Tibial nerve (tissue), 4 donors: ENCODE measurements around the gene RPTOR. TPM values are rescaled to one million over a fixed set of nuclear protein-coding genes. Genes with fewer than 3 reads are reported as not detected.

ENCODE experiments used
- DNase-seq, 2 donors: peaks; one replicate each; pipeline ENCODE4 v3.0.0-alpha.2; 2019; ENCODE audit warnings: low spot score in 2 of 2
- H3K27ac ChIP-seq, 4 donors: fragments of 200-600 bp; sonication (generic) in 3 of 4; one replicate each; pipeline ENCODE4 v1.5.1; 2017 to 2019; ENCODE audit warnings: mild to moderate bottlenecking in 1 of 4
- H3K27me3 ChIP-seq, 2 donors: fragments of 200-600 bp; sonication (generic) in 1 of 2; one replicate each; pipeline versions ENCODE4 v1.5.1 to v1.6.0; 2017 to 2019
- H3K36me3 ChIP-seq, 3 donors: fragments of 200-600 bp; sonication (generic); one replicate each; pipeline ENCODE4 v1.5.1; 2018 to 2019
- H3K4me1 ChIP-seq, 4 donors: fragments of 200-600 bp; sonication (generic) in 3 of 4; one replicate each; pipeline ENCODE4 v1.5.1; 2017 to 2019
- H3K4me3 ChIP-seq, 4 donors: fragments of 200-600 bp; sonication (generic) in 3 of 4; one replicate each; pipeline ENCODE4 v1.5.1; 2017 to 2019; ENCODE audit warnings: mild to moderate bottlenecking in 1 of 4, moderate library complexity in 1 of 4
- H3K9me3 ChIP-seq, 4 donors: fragments of 200-600 bp; sonication (generic) in 3 of 4; one replicate each; pipeline ENCODE4 v1.5.1; 2017 to 2019
- CTCF ChIP-seq, 5 experiments: fragments of 200-600 bp in 3 of 5; fragments of 450-650 bp in 2 of 5; sonication (generic) in 3 of 5; IDR thresholded peaks; one replicate each; pipeline ENCODE4 v1.5.1; 2016 to 2019; ENCODE audit warnings: antibody characterized with exemption in 5 of 5, mild to moderate bottlenecking in 3 of 5, moderate library complexity in 2 of 5
- EP300 ChIP-seq, 2 donors: sonication (generic); formaldehyde crosslinking; IDR thresholded peaks; one replicate each; pipeline ENCODE4 v1.6.1; 2017; ENCODE audit warnings: antibody characterized with exemption in 2 of 2, mild to moderate bottlenecking in 1 of 2
- POLR2A ChIP-seq, 2 donors: fragments of 450-650 bp; IDR thresholded peaks; one replicate each; pipeline ENCODE4 v1.6.1; 2017; ENCODE audit warnings: antibody characterized with exemption in 2 of 2, mild to moderate bottlenecking in 2 of 2, moderate library complexity in 2 of 2
- WGBS, 2 donors: methylation state at CpG; one replicate each; pipeline ENCODE4 v1.1.5; 2018; 5-methylcytosine and 5-hydroxymethylcytosine counted together
- total RNA-seq, 4 donors: library from RNA; depleted of rRNA; stranded (reverse); fragments of >200 nt; gene quantifications; one replicate each; pipeline ENCODE4 v1.1.0, GENCODE V29; 2016

Gene RPTOR
- total RNA-seq, 4 donors from 2014 or later, result 34.7 to 56.4 (median 40.1) TPM

- H3K27me3 ChIP-seq, result no peaks in the 10 kb centered on the region
- no peak overlapping the region for H3K4me3 ChIP-seq
- H3K9me3 ChIP-seq, result no peaks in the 10 kb centered on the region
- no peak for DNase-seq
- H3K36me3 ChIP-seq, result peaks cover 0 to 90% (median 0%) of the 10 kb centered on the region in 3 donors
- H3K4me1 ChIP-seq, result no peaks in the 10 kb centered on the region
- no peak for TF ChIP-seq POLR2A (IDR thresholded peaks at IDR 0.05)
- TF ChIP-seq EP300 (IDR thresholded peaks at IDR 0.05), result no peak
- TF ChIP-seq CTCF (IDR thresholded peaks at IDR 0.05), result no peak
- 93 to 100% methylated on average over 3 to 17 of the region's 22 CpGs for WGBS, 2 donors
- no peak overlapping the region for H3K27ac ChIP-seq
Observed at GRCh38 chr17:80884811-80885210, 340.2 kb downstream of the RPTOR start.

GRCh38 chr17:80885947-80886582, 341.4 kb downstream of the RPTOR start:
- no peak for DNase-seq
- no peak overlapping the region for H3K4me3 ChIP-seq
- H3K27ac ChIP-seq, result no peak overlapping the region
- no peaks in the 10 kb centered on the region for H3K9me3 ChIP-seq
- peaks cover 0 to 91% (median 0%) of the 10 kb centered on the region in 3 donors for H3K36me3 ChIP-seq
- WGBS, 2 donors, result 93 to 96% methylated on average over 17 to 22 of the region's 22 CpGs
- H3K27me3 ChIP-seq, result no peaks in the 10 kb centered on the region
- TF ChIP-seq CTCF (IDR thresholded peaks at IDR 0.05), result no peak
- no peaks in the 10 kb centered on the region for H3K4me1 ChIP-seq

GRCh38 chr17:80886641-80887573, 342.3 kb downstream of the RPTOR start:
- Histone ChIP-seq H3K4me1 (no peaks in the 10 kb centered on the region), H3K27ac (no peak overlapping the region), H3K36me3 (peaks cover 0 to 92% (median 0%) of the 10 kb centered on the region in 3 donors), H3K27me3 (no peaks in the 10 kb centered on the region), H3K4me3 (no peak overlapping the region), H3K9me3 (no peaks in the 10 kb centered on the region)
- no peak for DNase-seq
- TF ChIP-seq POLR2A (IDR thresholded peaks at IDR 0.05) (no peak), EP300 (IDR thresholded peaks at IDR 0.05) (no peak), CTCF (IDR thresholded peaks at IDR 0.05) (no peak)
- WGBS, 2 donors, result 90 to 91% methylated on average over 33 to 38 of the region's 42 CpGs

GRCh38 chr17:80887639-80888175, 343.1 kb downstream of the RPTOR start:
- 89 to 92% methylated on average over 10 of the region's 10 CpGs for WGBS, 2 donors
- Histone ChIP-seq H3K27me3 (no peaks in the 10 kb centered on the region), H3K27ac (no peak overlapping the region), H3K9me3 (no peaks in the 10 kb centered on the region), H3K36me3 (peaks cover 0 to 92% (median 0%) of the 10 kb centered on the region in 3 donors), H3K4me1 (no peaks in the 10 kb centered on the region), H3K4me3 (no peak overlapping the region)
- DNase-seq, result no peak
- TF ChIP-seq POLR2A (IDR thresholded peaks at IDR 0.05), result no peak
- no peak for TF ChIP-seq CTCF (IDR thresholded peaks at IDR 0.05)
- no peak for TF ChIP-seq EP300 (IDR thresholded peaks at IDR 0.05)
